ENCODE results near the gene TNS3. TPM values are rescaled to one million over a fixed set of nuclear protein-coding genes. Genes with fewer than 3 reads are reported as not detected.

TNS3 gene
- total and polyA plus RNA-seq, 2 of the 13 experiments (the other 11 are each of a cell fraction or from before 2014, with no cell fraction given) = 52.9 to 55.7 TPM

- TF ChIP-seq, protein P1, sequence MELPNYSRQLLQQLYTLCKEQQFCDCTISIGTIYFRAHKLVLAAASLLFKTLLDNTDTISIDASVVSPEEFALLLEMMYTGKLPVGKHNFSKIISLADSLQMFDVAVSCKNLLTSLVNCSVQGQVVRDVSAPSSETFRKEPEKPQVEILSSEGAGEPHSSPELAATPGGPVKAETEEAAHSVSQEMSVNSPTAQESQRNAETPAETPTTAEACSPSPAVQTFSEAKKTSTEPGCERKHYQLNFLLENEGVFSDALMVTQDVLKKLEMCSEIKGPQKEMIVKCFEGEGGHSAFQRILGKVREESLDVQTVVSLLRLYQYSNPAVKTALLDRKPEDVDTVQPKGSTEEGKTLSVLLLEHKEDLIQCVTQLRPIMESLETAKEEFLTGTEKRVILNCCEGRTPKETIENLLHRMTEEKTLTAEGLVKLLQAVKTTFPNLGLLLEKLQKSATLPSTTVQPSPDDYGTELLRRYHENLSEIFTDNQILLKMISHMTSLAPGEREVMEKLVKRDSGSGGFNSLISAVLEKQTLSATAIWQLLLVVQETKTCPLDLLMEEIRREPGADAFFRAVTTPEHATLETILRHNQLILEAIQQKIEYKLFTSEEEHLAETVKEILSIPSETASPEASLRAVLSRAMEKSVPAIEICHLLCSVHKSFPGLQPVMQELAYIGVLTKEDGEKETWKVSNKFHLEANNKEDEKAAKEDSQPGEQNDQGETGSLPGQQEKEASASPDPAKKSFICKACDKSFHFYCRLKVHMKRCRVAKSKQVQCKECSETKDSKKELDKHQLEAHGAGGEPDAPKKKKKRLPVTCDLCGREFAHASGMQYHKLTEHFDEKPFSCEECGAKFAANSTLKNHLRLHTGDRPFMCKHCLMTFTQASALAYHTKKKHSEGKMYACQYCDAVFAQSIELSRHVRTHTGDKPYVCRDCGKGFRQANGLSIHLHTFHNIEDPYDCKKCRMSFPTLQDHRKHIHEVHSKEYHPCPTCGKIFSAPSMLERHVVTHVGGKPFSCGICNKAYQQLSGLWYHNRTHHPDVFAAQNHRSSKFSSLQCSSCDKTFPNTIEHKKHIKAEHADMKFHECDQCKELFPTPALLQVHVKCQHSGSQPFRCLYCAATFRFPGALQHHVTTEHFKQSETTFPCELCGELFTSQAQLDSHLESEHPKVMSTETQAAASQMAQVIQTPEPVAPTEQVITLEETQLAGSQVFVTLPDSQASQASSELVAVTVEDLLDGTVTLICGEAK (IDR thresholded peaks at IDR 0.05) = no peak
- TF ChIP-seq, protein P1 (CRISPR knock-in tag; IDR thresholded peaks at IDR 0.05) = no peak
- no peak for TF ChIP-seq PAWR (CRISPR knock-in tag; IDR thresholded peaks at IDR 0.05; ENCODE audit: borderline replicate concordance)
- TF ChIP-seq FOXA3 (CRISPR knock-in tag; IDR thresholded peaks at IDR 0.05) = no peak
- no peak for TF ChIP-seq HNF1A (IDR thresholded peaks at IDR 0.05; ENCODE audit: low read depth)
- 0 out of 2 replicates have a peak, but pooled peaks have one; percentile 11 for TF ChIP-seq HNF1A (CRISPR knock-in tag; IDR thresholded peaks at IDR 0.05; ENCODE audit: borderline replicate concordance)
- TF ChIP-seq KLF12 (CRISPR knock-in tag; IDR thresholded peaks at IDR 0.05; ENCODE audit: borderline replicate concordance) = no peak
- no peak for TF ChIP-seq MATR3 (CRISPR knock-in tag; IDR thresholded peaks at IDR 0.05)
- TF ChIP-seq JDP2 (CRISPR knock-in tag; IDR thresholded peaks at IDR 0.05; ENCODE audit: borderline replicate concordance) = no peak
These were observed 1.1 kb upstream of the TNS3 start (continued) for GRCh38 chr7:47582764-47583738.

Data from HepG2 (cell line).